Heart left ventricle (tissue), 16 donors: ENCODE data around the gene SYPL1. TPM values are rescaled to one million over a fixed set of nuclear protein-coding genes. Genes with fewer than 3 reads are reported as not detected.
A peak's percentile ranks its signal among the peaks of the same experiment; 100 is the strongest.

Source experiments
- ATAC-seq, 4 donors: fragments of 200-7000 bp; cut with Tn5 transposase; one replicate each; pipeline ENCODE4 v1.9.1; 2020 to 2022; ENCODE audit warnings: moderate library complexity in 4 of 4, mild to moderate bottlenecking in 3 of 4, moderate number of reproducible peaks in 1 of 4
- DNase-seq, 5 donors: peaks; one replicate each; pipeline ENCODE4 v3.0.0-alpha.2; 2020
- H3K27ac ChIP-seq, 12 donors: fragments of 200-600 bp; sonication (generic) in 4 of 12; one replicate each; pipeline versions ENCODE4 v1.5.0 to v1.8.0; 2016 to 2022; ENCODE audit warnings: mild to moderate bottlenecking in 2 of 12
- H3K27me3 ChIP-seq, 9 donors: fragments of 200-600 bp; sonication (generic) in 2 of 9; one replicate each; pipeline versions ENCODE4 v1.5.1 to v1.8.0; 2016 to 2022; ENCODE audit warnings: mild to moderate bottlenecking in 3 of 9
- H3K36me3 ChIP-seq, 9 donors: fragments of 200-600 bp; sonication (generic) in 2 of 9; one replicate each; pipeline versions ENCODE4 v1.5.0 to v1.8.0; 2018 to 2022; ENCODE audit warnings: mild to moderate bottlenecking in 2 of 9
- H3K4me1 ChIP-seq, 12 donors: fragments of 200-600 bp; sonication (generic) in 4 of 12; one replicate each; pipeline versions ENCODE4 v1.5.0 to v1.8.0; 2016 to 2022; ENCODE audit warnings: mild to moderate bottlenecking in 3 of 12
- H3K4me3 ChIP-seq, 12 donors: fragments of 200-600 bp; sonication (generic) in 4 of 12; one replicate each; pipeline versions ENCODE4 v1.5.0 to v1.8.0; 2017 to 2022; ENCODE audit warnings: mild to moderate bottlenecking in 9 of 12, moderate library complexity in 4 of 12
- H3K9me3 ChIP-seq, 12 donors: fragments of 200-600 bp; sonication (generic) in 4 of 12; one replicate each; pipeline versions ENCODE4 v1.5.0 to v1.8.0; 2016 to 2022; ENCODE audit warnings: mild to moderate bottlenecking in 1 of 12
- CTCF ChIP-seq, 12 donors: fragments of 200-600 bp; sonication (generic) in 4 of 12; IDR thresholded peaks; one replicate each; pipeline versions ENCODE4 v1.5.0 to v1.8.0; 2018 to 2022; ENCODE audit warnings: antibody characterized with exemption in 12 of 12, mild to moderate bottlenecking in 5 of 12
- POLR2A ChIP-seq, 2 donors: fragments of 450-650 bp; IDR thresholded peaks; one replicate each; pipeline ENCODE4 v1.6.1; 2017; ENCODE audit warnings: antibody characterized with exemption in 2 of 2, mild to moderate bottlenecking in 2 of 2, moderate library complexity in 2 of 2
- WGBS, 4 donors: extraction: QIAGEN DNeasy Blood & Tissue Kit in 2 of 4; methylation state at CpG; one replicate each; pipeline versions ENCODE4 v1.1.5 to v1.1.7; 2013 to 2018; 5-methylcytosine and 5-hydroxymethylcytosine counted together
- intact Hi-C, 10 donors: fragments of 100-400 bp; cut with DNase I; formaldehyde crosslinking; loops; one replicate each; pipeline versions ENCODE4 v1.11.1 to v1.14.2; 2022
- polyA plus RNA-seq, 2 donors: library from polyadenylated mRNA; stranded (reverse); fragments of 200-250 nt; gene quantifications; one replicate each; pipeline ENCODE4 v1.2.3, GENCODE V29; 2013
- total RNA-seq, 9 donors: library from RNA; depleted of rRNA in 2 of 9; stranded (reverse); fragments of >200 nt in 2 of 9; fragmentation: NEBNext Ultra II Directional in 3 of 9; extraction: Animal tissue kit (Norgen Biotek cat#: 25700) in 3 of 9; gene quantifications; one replicate each; pipeline versions ENCODE4 v1.1.0 to v1.2.4, GENCODE V29; 2016 to 2023
- donor health status: ischemic (EF 13 %, LVEDD 7.1; RV severe dilation, severe dysfunction).
- donor health status: healthy with polysubstance abuse.
- donor health status: DM: no; HTN: yes; CAD: no.
- donor health status: DM: no; HTN: no; CAD: no.
- donor health status: ischemic (EF 25% LVEDD 6.9; RV normal size, moderate dysfunction).
- donor health status: ischemic (EF 25% LVEDD 5.7; RV mildly dilated, moderate dysfunction).
- donor health status: healthy.
- donor health status: DM: yes; HTN: yes; CAD: no.
- donor health status: ischemic (EF 35%, LVEDD 5.7; RV mildly dilated, moderate dysfunction).
- donor health status: nonischemic (EF 11% LVEDD 7.7; RV severe dilation, severe dysfunction).
- donor health status: DM: yes; HTN: yes; CAD: no.
- donor health status: PGD.
- donor health status: ischemic (EF 29% LVEDD 5.4; RV normal size, mild dysfunction).
- donor health status: nonischemic (EF 23%, LVEDD 6.1; RV moderate dilation, normal function).

SYPL1 gene
- total and polyA plus RNA-seq, 11 donors, result 70.6 to 99.8 (median 78.5) TPM

DNA sequence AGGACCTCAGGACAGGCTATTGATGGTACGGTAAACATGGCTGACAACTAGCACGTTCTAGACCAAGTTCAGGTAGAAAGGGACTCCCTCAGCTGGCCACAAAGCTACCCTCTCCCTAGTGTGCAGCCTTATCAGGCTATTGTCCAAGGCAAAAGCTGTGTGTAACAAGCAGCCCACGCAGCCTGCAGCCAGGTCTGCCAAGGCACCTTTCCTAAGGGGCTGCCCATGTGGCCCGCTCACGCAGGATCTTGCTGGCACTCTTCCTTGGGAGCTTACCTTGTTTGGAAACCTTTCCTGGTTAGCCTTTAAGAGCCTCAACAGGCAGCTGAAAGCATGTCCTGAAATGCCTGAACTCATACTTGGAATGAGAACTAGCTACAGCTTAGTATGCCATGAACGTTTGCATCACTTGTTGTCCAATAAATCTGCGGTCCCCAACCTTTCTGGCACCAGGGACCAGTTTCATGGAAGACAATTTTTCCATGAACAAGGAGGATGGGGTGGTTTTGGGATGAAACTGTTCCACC lies 51.7 kb downstream of the SYPL1 start:
- Histone ChIP-seq H3K27me3 (no peaks in the 10 kb centered on the region), H3K36me3 (no peaks in the 10 kb centered on the region), H3K4me1 (peaks cover 0 to 29% (median 17%) of the 10 kb centered on the region in 12 donors), H3K27ac (no peak overlapping the region), H3K9me3 (no peaks in the 10 kb centered on the region), H3K4me3 (no peak overlapping the region)
- ATAC-seq, result no peak
- intact Hi-C loops, result loop anchor here in 3 of 10 donors (5.0 to 10.0 kb wide), 2 partner anchors 52 to 224 kb away; partner anchors contain the start of genes NAMPT (in 2 of the 3) and SYPL1 (in 1 of the 3)
- 97 to 98% (median 98%) methylated on average over 7 of the region's 7 CpGs for WGBS, 4 donors
- no peak for DNase-seq
- TF ChIP-seq POLR2A (IDR thresholded peaks at IDR 0.05) (no peak), CTCF (IDR thresholded peaks at IDR 0.05) (no peak)

DNA sequence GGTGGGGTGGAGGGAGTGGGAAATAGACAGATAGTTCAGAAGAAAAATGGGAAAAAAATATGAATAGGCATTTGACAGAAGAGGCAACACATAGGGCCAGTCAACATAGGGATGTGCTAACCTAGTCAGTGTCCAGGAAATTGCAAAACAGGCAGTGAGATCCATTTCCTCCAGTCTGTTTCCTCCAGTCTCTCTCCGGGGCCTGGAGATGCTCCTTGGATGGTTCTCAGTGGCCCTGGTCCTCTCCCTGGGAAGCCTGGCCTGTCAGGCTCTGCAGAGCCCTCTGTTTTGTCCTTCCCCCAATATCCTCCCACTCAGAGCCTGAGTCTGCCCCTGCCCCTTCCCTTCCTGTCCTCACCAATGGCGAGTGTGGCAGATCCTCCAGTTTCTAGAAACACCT lies 52.6 kb downstream of the SYPL1 start:
- H3K27ac ChIP-seq, result peak overlapping the region in 1 of 12 donors; percentile 61
- peaks cover 0 to 21% (median 10%) of the 10 kb centered on the region in 12 donors for H3K4me1 ChIP-seq
- H3K27me3 ChIP-seq, result no peaks in the 10 kb centered on the region
- TF ChIP-seq CTCF (IDR thresholded peaks at IDR 0.05), result no peak
- TF ChIP-seq POLR2A (IDR thresholded peaks at IDR 0.05), result no peak
- WGBS, 4 donors, result 67 to 78% (median 77%) methylated on average over 2 of the region's 2 CpGs
- ATAC-seq, result no peak
- intact Hi-C loops, result loop anchor here in 5 of 10 donors (2.0 to 10.0 kb wide), 4 partner anchors 93 to 405 kb away; no protein-coding TSS in a partner anchor
- DNase-seq, result no peak
- H3K4me3 ChIP-seq, result no peak overlapping the region
- H3K36me3 ChIP-seq, result no peaks in the 10 kb centered on the region
- H3K9me3 ChIP-seq, result no peaks in the 10 kb centered on the region

DNA sequence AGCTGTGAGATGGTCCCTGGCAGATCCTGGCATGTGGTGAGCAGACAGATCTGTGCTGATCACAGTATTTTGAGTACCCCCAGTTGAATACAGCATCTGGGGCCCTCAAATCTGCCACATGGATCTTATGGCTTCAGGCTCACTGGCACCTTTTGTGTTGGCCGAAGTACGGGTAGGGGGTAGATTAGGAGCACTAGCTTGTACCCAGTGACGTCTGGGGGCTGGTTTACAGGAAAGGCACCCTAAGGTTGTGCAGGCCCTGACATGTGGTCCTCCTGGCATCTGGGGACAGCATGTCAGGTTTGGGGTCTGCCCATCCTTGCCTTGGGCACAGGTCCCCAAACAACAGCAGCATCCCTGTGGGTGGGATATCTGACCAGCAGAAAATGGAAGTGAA lies 53.2 kb downstream of the SYPL1 start:
- ATAC-seq (no peak), DNase-seq (no peak)
- H3K9me3 ChIP-seq, result no peaks in the 10 kb centered on the region
- H3K27me3 ChIP-seq, result no peaks in the 10 kb centered on the region
- no peak for TF ChIP-seq CTCF (IDR thresholded peaks at IDR 0.05)
- no peak for TF ChIP-seq POLR2A (IDR thresholded peaks at IDR 0.05)
- H3K36me3 ChIP-seq, result no peaks in the 10 kb centered on the region
- peaks cover 0 to 15% (median 6%) of the 10 kb centered on the region in 12 donors for H3K4me1 ChIP-seq
- H3K4me3 ChIP-seq, result no peak overlapping the region
- H3K27ac ChIP-seq, result peak overlapping the region in 1 of 12 donors; percentile 61
- intact Hi-C loops, result loop anchor here in 5 of 10 donors (2.0 to 10.0 kb wide), 4 partner anchors 94 to 406 kb away; no protein-coding TSS in a partner anchor
- 89 to 100% (median 90%) methylated on average over 3 of the region's 3 CpGs for WGBS, 4 donors

- no peaks in the 10 kb centered on the region for H3K36me3 ChIP-seq
- whole genome bisulfite sequencing, 4 donors, result 70 to 84% (median 78%) methylated on average over 15 to 19 of the region's 19 CpGs
- H3K27me3 ChIP-seq, result no peaks in the 10 kb centered on the region
- peaks cover 0 to 14% (median 6%) of the 10 kb centered on the region in 12 donors for H3K4me1 ChIP-seq
- ATAC-seq (peak in 2 of 4 donors; percentile 38 to 39), DNase-seq (no peak)
- H3K27ac ChIP-seq, result peak overlapping the region in 1 of 12 donors; percentile 61
- no peak for TF ChIP-seq CTCF (IDR thresholded peaks at IDR 0.05)
- no peak for TF ChIP-seq POLR2A (IDR thresholded peaks at IDR 0.05)
- intact Hi-C loops, result loop anchor here (1.0 to 10.0 kb wide), 8 partner anchors 55 to 407 kb away; partner anchors contain the start of gene SYPL1 (in 1 of the 10)
- no peaks in the 10 kb centered on the region for H3K9me3 ChIP-seq
- H3K4me3 ChIP-seq, result no peak overlapping the region
These were observed 53.9 kb downstream of the SYPL1 start for GRCh38 chr7:106057962-106058927.
